ENCODE data around the gene DLGAP4.
A peak's percentile ranks its signal among the peaks of the same experiment; 100 is the strongest.

Gene DLGAP4

DNA sequence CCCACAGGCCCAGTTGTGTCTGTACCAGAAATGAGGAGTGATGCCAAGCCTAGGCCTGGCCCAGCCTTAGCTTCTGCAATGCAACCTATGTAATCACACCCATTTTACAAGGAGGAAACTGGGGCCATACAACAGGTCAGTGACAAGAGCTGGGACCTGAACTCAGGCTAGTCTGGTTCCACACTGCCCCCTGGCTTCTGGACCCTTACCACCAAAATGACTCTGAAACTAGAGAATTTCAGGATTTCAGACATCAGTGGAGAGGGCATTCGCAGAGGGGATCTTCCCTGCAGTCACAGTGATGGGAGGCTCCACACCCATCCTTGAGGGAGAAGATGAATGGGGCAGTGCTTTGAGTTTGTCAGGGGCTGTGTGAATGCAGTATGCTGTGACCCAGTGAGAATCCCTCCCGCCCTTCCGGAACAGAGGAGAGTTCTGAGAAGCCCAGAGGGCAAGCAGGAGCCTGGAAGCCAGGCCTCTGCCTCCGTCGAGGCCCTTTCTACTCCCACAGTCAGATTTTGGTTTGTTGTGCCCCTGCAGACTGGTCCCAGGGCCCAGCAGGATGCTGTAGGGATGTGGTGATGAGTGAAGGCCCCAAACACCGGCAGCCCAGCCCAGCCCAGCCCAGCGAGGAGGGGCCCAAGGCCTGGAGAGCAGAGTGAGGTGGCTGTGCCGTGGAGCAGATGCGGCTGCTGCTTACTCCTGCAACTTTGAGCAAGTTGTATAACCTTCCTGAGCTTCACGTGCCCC, 187.1 kb downstream of the DLGAP4 start:
- H3K27ac ChIP-seq = no peak overlapping the region
- TF ChIP-seq CTCF (IDR thresholded peaks at IDR 0.05) = peak; percentile 42
- no peak for TF ChIP-seq ZFX (IDR thresholded peaks at IDR 0.05; ENCODE audit: borderline replicate concordance)

DNA sequence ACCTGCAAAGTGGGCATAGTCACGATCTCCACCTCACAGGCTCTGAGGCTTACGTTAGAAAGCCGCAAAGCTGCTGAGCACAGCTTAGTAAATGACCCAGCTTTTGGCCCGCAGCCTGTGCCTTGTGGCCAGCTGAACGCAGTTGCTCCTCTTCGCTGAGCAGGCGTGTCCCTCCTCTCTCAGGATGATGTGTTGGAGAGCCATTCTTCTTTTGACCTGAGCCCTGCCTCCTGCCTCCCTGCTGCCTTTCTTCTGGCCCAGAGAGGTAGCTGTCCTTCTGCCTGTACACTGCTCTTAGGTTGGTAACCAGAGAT, 187.6 kb downstream of the DLGAP4 start:
- no peak overlapping the region for H3K27ac ChIP-seq
- no peak for TF ChIP-seq CTCF (IDR thresholded peaks at IDR 0.05)
- TF ChIP-seq ZFX (IDR thresholded peaks at IDR 0.05; ENCODE audit: borderline replicate concordance) = no peak

GRCh38 chr20:36496707-36497669, 190.8 kb downstream of the DLGAP4 start:
- TF ChIP-seq ZFX (IDR thresholded peaks at IDR 0.05; ENCODE audit: borderline replicate concordance) (no peak), CTCF (IDR thresholded peaks at IDR 0.05) (no peak)

GRCh38 chr20:36497856-36498255, 191.7 kb downstream of the DLGAP4 start:
- TF ChIP-seq ZFX (IDR thresholded peaks at IDR 0.05; ENCODE audit: borderline replicate concordance) (no peak), CTCF (IDR thresholded peaks at IDR 0.05) (no peak)
- no peak overlapping the region for H3K27ac ChIP-seq

More at GRCh38 chr20:36496707-36497669, 190.8 kb downstream of the DLGAP4 start:
- no peak overlapping the region for H3K27ac ChIP-seq

GRCh38 chr20:36498386-36499179, 192.4 kb downstream of the DLGAP4 start:
- H3K27ac ChIP-seq = no peak overlapping the region

DNA sequence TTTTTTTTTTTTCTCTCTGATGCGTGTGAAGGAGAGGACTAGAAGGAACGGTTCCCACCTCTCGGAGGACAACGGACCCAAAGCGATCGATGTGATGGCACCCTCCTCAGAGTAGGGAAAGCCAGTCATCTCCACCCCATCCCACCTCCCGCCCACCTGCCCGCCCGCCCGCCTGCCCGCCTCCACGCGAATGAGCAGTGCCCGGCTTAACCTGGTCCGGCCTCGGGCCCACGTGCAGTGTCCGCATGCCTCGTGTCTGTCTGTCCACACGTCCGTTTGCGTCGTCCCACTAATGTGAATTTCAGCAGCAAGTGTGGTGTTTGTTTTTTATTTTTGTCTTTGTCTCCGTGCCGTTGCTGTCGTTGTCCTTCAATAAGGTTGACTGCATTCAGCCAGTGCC, 193.1 kb downstream of the DLGAP4 start:
- TF ChIP-seq ZFX (IDR thresholded peaks at IDR 0.05; ENCODE audit: borderline replicate concordance) = no peak
- TF ChIP-seq CTCF (IDR thresholded peaks at IDR 0.05) = no peak
- H3K27ac ChIP-seq = no peak overlapping the region

More at GRCh38 chr20:36498386-36499179, 192.4 kb downstream of the DLGAP4 start:
- TF ChIP-seq CTCF (IDR thresholded peaks at IDR 0.05) = no peak
- TF ChIP-seq ZFX (IDR thresholded peaks at IDR 0.05; ENCODE audit: borderline replicate concordance) = no peak
